ENCODE data around the gene ERCC4.
A peak's percentile ranks its signal among the peaks of the same experiment; 100 is the strongest.

The ERCC4 gene

DNA sequence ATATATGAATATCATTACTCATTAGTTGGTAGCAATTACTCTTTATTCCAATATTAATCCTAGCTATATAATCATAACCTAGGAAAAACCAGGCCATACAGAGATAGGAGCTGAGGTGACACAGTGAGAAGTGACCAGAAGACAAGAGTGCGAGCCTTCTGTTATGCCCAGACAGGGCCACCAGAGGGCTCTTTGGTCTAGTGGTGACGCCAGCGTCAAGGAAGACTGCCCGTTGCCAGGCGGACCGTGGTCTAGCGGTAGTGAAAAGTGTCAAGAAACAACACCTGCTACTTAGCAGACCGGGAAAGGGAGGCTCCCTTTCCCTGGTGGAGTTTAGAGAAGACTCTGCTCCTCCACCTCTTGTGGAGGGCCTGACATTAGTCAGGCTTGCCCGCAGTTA lies 15.1 kb upstream of the ERCC4 start:
- TF ChIP-seq, protein P1, sequence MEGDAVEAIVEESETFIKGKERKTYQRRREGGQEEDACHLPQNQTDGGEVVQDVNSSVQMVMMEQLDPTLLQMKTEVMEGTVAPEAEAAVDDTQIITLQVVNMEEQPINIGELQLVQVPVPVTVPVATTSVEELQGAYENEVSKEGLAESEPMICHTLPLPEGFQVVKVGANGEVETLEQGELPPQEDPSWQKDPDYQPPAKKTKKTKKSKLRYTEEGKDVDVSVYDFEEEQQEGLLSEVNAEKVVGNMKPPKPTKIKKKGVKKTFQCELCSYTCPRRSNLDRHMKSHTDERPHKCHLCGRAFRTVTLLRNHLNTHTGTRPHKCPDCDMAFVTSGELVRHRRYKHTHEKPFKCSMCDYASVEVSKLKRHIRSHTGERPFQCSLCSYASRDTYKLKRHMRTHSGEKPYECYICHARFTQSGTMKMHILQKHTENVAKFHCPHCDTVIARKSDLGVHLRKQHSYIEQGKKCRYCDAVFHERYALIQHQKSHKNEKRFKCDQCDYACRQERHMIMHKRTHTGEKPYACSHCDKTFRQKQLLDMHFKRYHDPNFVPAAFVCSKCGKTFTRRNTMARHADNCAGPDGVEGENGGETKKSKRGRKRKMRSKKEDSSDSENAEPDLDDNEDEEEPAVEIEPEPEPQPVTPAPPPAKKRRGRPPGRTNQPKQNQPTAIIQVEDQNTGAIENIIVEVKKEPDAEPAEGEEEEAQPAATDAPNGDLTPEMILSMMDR (IDR thresholded peaks at IDR 0.05), result peak; percentile 37; the same call in 1 of the 2 replicates

DNA sequence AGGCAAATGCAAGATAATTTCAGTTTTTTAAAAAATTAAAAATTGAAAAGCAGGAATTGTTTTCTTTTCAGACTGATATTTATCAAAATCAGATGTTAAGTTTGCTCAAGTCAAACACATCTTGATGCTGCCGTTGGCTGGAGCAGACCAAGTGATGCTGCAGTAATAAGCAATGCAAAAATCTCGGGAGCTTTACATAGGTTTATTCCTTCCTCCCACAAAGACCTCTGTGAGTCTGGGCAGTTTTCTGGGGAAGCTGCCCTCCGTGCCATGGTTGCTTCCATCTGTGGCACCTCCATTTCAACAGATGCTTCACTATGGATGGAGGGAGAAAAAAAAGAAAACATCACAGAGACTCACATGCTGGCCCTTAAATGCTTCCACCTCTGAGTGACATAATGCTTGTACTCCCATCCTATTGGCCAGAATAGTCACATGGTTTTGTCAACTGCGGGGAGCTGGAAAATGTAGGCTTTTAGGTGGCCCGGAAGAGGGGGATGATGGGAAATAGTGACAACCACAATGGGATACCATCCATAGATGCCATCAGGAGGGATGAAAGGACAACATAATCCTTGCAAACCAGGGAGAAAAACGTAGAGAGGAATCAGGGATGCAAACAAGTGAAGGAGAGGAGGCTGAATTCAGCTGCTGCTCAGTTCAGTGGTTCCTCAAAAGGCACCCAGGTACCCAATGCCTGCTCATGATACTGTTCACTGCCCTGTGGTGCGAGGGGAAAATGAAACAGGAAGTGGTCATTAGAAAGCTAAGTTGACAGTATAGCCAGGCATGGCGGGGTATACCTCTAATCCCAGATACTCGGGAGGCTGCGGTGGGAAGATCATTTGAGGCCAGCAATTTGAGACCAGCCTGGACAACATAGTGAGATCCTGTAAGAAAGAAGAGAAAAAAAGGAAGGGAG lies 13.5 kb upstream of the ERCC4 start:
- TF ChIP-seq, protein P1 (IDR thresholded peaks at IDR 0.05), result no peak

DNA sequence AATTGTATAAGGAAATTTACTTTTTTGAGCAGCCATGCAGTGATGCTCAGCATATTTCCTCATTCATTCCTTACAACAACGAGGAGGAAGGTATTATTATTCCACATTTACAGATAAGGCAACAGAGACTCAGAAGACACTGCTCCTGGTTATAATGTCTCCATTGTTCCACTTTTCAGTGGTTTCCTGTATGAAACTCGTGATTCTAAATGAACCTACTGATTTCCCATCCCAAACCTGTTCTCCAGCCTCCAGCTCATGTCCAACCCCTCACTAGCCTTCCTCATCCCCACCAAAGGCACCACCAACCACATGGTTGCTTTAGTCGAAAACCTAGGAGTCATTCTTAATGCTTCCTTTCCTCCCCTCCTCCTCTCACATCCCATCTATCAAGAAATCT lies 12.5 kb upstream of the ERCC4 start:
- TF ChIP-seq, protein P1 (IDR thresholded peaks at IDR 0.05), result no peak

DNA sequence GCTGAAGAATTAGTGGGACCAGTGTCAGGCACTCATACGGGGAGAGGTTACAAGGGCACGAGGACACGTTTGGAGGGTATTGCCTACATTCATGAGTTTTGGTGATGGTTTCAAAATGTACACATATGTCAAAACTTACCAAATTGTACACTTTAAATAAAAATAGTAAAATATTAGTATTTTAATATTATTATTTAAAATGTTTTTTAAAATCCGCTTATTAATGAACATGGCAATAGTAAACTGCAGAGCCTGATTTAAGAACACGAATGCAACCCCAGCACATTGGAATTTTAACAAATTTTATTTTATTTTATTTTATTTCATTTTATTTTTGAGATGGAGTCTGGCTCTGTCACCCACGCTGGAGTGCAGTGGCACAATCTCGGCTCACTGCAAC lies 10.9 kb upstream of the ERCC4 start:
- TF ChIP-seq, protein P1 (IDR thresholded peaks at IDR 0.05), result no peak

DNA sequence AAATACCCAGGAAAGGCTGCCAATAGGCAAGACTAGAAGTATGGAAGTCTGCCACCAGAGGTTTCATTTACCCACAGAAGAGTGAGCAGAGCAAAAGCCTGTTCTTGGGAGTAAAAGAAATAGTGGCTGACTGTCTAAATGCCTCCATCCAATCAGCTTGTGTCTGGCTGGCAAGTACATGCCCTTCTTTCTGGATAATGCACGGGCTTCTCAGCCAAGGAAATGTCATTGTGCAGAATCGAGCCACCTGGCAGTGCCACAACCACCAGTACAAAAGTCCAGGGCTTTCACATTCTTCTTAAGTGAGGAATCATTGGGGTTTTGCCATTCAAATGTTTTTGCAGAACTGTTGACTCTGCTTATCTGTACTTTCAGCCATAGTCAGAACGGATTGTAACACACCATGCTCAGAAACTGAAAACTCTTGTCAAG lies 10.1 kb upstream of the ERCC4 start:
- TF ChIP-seq, protein P1 (IDR thresholded peaks at IDR 0.05), result no peak

DNA sequence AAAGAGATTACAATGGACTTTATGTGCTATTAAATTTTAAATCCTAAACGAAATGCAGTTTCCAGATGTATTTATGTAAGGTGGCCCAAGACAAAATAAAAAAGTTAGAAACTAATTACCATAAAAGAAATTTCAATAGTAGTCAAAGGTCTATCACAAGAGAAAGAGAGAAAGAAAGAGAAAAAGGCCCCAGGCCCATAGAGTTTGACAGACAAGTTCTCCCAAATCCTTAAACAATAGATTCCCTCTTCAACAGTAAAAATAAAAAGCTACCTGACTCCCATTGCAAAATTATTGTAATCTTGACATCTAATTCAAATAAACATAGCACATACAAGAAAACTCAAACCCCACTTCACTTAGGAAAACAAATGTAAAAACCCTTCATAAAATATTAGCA lies 8.6 kb upstream of the ERCC4 start:
- TF ChIP-seq, protein P1 (IDR thresholded peaks at IDR 0.05), result no peak

DNA sequence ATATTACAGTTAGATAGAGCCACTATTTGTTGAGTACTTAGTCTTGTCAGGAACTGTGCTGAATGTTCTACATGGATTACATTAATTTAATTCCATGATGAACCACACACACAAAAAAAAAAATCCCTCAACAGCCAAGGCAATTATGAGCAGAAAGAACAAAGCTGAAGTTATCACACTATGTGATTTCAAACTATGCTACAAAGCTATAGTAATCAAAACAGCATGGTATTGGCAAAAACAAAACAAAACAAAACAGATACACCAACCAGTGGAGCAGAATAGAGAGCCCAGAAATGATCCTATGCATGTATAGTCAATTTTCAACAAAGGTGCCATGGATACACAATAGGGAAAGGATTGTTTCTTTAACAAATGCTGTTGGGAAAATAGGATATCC lies 8.1 kb upstream of the ERCC4 start:
- TF ChIP-seq, protein P1 (IDR thresholded peaks at IDR 0.05), result no peak
